Esophagus muscularis mucosa (tissue), 4 donors: ENCODE measurements around the gene CCDC88C.

Experiments
- CTCF ChIP-seq, 3 experiments: fragments of 200-600 bp in 2 of 3; fragments of 450-650 bp in 1 of 3; sonication (generic) in 2 of 3; IDR thresholded peaks; one replicate each; pipeline ENCODE4 v1.5.1; 2017 to 2019; ENCODE audit warnings: antibody characterized with exemption in 3 of 3, mild to moderate bottlenecking in 2 of 3, moderate library complexity in 1 of 3
- EP300 ChIP-seq: sonication (generic); formaldehyde crosslinking; IDR thresholded peaks from one replicate; pipeline ENCODE4 v1.6.1; 2017; ENCODE audit warnings: antibody characterized with exemption
- POLR2A ChIP-seq: fragments of 450-650 bp; IDR thresholded peaks from one replicate; pipeline ENCODE4 v1.6.1; 2017; ENCODE audit warnings: antibody characterized with exemption, moderate library complexity, mild to moderate bottlenecking, low read depth
- POLR2AphosphoS5 ChIP-seq, 2 donors: sonication (generic); formaldehyde crosslinking; IDR thresholded peaks; one replicate each; pipeline ENCODE4 v1.6.1; 2017; ENCODE audit warnings: antibody characterized with exemption in 2 of 2

- TF ChIP-seq CTCF (IDR thresholded peaks at IDR 0.05) (no peak), POLR2A (no peak), EP300 (no peak), POLR2AphosphoS5 (IDR thresholded peaks at IDR 0.05) (no peak)
Measured at GRCh38 chr14:91310606-91311283, 106.9 kb downstream of the CCDC88C start.
